ENCODE data around the gene TOX3.

DNA sequence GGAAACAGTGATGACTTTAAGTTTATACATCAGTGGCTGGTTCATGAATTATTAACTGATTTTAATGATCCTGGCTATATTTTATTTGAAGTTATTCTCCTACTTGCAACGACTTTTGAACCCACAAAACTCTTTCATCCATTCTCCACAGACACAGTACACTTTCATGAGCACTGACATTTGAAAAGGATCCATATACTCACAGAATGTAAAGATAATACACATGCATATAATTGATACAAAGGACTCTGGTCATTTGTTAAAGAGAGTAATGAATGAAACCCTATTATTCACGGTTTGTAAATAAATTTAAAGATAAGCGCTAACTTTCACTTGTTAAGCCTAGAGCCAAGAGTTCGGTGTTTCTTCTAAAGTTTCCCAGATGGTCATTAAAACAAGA is 3.3 kb downstream of the TOX3 start:
- TF ChIP-seq EZH2phosphoT487 (IDR thresholded peaks at IDR 0.05; ENCODE audit: borderline replicate concordance, low read depth) (no peak), POLR2AphosphoS5 (IDR thresholded peaks at IDR 0.05; ENCODE audit: low read depth, low read length) (no peak), PBX3 (IDR thresholded peaks at IDR 0.05) (no peak), EP300 (IDR thresholded peaks at IDR 0.05; ENCODE audit: borderline replicate concordance in 1 of 2, low read depth in 1 of 2, low read length in 1 of 2) (no peak), FOSL2 (IDR thresholded peaks at IDR 0.05; ENCODE audit: borderline replicate concordance, low read depth) (no peak), RAD21 (IDR thresholded peaks at IDR 0.05; ENCODE audit: low read length) (no peak), MEF2A (IDR thresholded peaks at IDR 0.05; ENCODE audit: borderline replicate concordance, low read depth) (no peak)
- TF ChIP-seq, protein P1, sequence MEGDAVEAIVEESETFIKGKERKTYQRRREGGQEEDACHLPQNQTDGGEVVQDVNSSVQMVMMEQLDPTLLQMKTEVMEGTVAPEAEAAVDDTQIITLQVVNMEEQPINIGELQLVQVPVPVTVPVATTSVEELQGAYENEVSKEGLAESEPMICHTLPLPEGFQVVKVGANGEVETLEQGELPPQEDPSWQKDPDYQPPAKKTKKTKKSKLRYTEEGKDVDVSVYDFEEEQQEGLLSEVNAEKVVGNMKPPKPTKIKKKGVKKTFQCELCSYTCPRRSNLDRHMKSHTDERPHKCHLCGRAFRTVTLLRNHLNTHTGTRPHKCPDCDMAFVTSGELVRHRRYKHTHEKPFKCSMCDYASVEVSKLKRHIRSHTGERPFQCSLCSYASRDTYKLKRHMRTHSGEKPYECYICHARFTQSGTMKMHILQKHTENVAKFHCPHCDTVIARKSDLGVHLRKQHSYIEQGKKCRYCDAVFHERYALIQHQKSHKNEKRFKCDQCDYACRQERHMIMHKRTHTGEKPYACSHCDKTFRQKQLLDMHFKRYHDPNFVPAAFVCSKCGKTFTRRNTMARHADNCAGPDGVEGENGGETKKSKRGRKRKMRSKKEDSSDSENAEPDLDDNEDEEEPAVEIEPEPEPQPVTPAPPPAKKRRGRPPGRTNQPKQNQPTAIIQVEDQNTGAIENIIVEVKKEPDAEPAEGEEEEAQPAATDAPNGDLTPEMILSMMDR (IDR thresholded peaks at IDR 0.05), result no peak
- TF ChIP-seq, protein P2, sequence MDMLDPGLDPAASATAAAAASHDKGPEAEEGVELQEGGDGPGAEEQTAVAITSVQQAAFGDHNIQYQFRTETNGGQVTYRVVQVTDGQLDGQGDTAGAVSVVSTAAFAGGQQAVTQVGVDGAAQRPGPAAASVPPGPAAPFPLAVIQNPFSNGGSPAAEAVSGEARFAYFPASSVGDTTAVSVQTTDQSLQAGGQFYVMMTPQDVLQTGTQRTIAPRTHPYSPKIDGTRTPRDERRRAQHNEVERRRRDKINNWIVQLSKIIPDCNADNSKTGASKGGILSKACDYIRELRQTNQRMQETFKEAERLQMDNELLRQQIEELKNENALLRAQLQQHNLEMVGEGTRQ (IDR thresholded peaks at IDR 0.05; ENCODE audit: borderline replicate concordance, low read depth, low read length), result no peak
